Measurements from ENCODE around the gene HSPA5.

DNA sequence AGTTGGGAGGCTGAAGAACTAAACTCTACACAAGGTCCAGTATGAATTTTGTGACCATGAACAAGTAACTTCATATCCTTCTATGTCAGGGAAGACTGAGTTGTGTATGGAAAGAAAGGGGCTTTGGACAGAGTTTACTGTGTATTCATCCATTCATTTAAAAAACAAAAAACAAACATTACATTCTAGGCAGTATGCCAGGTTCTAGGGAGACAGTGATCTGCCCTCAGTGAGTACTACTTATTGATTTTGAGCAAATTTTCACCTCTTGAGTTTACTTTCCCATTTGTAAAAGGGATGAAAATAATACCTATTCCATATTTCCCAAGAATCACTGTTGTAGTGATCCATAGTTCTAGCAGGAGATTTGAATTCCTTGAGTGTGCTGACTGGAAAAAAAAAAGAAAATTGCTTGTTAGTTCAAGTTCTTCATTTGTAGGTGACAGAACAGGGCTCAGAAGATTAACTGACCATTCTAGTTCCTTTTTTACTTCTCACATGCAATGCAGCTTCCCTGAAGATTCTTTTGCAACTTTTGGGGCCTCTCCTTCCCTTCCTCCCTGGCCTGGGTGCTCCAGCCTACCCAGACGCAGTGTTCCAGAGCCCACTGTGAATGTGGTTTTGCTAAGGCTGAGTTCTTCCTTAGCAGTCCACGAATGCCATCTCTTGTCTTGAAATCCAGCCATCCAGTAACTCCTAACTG lies 17.8 kb upstream of the HSPA5 start:
- TF ChIP-seq, protein P1, sequence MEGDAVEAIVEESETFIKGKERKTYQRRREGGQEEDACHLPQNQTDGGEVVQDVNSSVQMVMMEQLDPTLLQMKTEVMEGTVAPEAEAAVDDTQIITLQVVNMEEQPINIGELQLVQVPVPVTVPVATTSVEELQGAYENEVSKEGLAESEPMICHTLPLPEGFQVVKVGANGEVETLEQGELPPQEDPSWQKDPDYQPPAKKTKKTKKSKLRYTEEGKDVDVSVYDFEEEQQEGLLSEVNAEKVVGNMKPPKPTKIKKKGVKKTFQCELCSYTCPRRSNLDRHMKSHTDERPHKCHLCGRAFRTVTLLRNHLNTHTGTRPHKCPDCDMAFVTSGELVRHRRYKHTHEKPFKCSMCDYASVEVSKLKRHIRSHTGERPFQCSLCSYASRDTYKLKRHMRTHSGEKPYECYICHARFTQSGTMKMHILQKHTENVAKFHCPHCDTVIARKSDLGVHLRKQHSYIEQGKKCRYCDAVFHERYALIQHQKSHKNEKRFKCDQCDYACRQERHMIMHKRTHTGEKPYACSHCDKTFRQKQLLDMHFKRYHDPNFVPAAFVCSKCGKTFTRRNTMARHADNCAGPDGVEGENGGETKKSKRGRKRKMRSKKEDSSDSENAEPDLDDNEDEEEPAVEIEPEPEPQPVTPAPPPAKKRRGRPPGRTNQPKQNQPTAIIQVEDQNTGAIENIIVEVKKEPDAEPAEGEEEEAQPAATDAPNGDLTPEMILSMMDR (IDR thresholded peaks at IDR 0.05) = no peak
- no peak for TF ChIP-seq POLR2A (IDR thresholded peaks at IDR 0.05)
- TF ChIP-seq POLR2AphosphoS5 (IDR thresholded peaks at IDR 0.05) = no peak
